ENCODE results near the gene TRIM17.

GRCh38 chr1:228446852-228447251 is 30.2 kb upstream of the TRIM17 start:
- TF ChIP-seq POLR2A (IDR thresholded peaks at IDR 0.05) = no peak
- TF ChIP-seq, protein P1, sequence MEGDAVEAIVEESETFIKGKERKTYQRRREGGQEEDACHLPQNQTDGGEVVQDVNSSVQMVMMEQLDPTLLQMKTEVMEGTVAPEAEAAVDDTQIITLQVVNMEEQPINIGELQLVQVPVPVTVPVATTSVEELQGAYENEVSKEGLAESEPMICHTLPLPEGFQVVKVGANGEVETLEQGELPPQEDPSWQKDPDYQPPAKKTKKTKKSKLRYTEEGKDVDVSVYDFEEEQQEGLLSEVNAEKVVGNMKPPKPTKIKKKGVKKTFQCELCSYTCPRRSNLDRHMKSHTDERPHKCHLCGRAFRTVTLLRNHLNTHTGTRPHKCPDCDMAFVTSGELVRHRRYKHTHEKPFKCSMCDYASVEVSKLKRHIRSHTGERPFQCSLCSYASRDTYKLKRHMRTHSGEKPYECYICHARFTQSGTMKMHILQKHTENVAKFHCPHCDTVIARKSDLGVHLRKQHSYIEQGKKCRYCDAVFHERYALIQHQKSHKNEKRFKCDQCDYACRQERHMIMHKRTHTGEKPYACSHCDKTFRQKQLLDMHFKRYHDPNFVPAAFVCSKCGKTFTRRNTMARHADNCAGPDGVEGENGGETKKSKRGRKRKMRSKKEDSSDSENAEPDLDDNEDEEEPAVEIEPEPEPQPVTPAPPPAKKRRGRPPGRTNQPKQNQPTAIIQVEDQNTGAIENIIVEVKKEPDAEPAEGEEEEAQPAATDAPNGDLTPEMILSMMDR (IDR thresholded peaks at IDR 0.05 in 8 of 11, conservative IDR thresholded peaks at IDR 0.05 in 3 of 11) = no peak
